NCI-H2171 (cell line): ENCODE measurements around the gene VTI1B.
"Not testable (repeated sequence)": the region's sequence is repeated elsewhere in the genome, so short reads cannot be mapped to it uniquely, and the experiment has no call there.

ENCODE experiments used
- DNase-seq: peaks from one replicate; lab custom pipeline; 2025; lab: John Stamatoyannopoulos, UW

Gene VTI1B, protein sequence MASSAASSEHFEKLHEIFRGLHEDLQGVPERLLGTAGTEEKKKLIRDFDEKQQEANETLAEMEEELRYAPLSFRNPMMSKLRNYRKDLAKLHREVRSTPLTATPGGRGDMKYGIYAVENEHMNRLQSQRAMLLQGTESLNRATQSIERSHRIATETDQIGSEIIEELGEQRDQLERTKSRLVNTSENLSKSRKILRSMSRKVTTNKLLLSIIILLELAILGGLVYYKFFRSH

DNA sequence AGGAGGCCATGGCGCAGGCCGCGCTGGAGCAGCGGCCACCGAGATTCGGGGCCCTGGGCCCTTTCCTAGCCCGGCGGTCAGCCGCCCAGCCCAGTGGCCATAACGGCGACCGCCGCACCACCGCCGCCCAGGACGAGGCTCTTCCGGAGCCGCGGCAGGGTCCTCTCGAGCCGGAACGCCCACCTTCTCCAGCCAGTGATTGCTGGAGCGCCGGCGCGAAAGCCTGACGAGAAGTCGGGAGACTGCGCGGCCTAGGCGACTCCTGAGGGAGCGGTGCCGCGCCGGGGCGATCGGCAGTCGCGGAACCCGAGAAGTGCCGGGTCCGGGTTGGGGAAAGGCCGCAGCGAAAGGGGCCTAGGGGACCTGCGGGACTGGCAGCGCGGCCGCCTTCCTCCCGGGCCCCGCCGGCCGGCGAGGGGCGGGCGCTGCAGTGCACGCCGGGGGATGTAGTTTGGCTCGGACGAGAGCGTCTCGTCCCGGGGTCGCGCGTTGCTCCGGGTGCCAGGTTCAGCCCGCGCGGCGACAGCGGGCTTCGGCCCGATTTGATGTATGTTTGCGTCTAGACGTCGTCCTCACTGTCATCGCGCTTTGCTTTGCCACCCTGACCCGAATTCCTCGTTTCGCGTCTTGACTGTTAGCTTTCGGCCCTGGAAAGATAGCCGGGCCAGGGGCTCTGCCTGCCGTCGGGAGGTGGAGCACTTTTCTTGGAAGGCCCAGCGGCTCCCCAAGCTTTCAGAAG, at the start of gene VTI1B:
VTI1B (minus strand) TSS at position 153 of the 739 bp plus-strand sequence; CDS start at position 10, 143 bp downstream.
- DNase-seq: peak; percentile 84

DNA sequence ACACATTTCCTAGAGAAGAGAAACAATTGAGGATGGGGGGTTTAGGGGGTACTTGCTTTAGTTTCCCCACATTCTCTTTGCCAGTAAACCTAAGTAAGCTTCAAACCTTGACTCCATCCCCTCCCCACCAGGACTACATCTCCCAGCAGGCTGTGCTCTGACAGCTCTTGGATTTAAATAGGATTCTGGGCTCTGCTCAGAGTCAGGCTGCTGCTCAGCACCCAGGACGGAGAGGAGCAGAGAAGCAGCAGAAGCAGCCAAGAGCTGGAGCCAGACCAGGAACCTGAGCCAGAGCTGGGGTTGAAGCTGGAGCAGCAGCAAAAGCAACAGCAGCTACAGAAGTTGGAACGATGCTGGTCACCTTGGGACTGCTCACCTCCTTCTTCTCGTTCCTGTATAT, 47.9 kb upstream of the VTI1B start:
- no peak for DNase-seq

DNA sequence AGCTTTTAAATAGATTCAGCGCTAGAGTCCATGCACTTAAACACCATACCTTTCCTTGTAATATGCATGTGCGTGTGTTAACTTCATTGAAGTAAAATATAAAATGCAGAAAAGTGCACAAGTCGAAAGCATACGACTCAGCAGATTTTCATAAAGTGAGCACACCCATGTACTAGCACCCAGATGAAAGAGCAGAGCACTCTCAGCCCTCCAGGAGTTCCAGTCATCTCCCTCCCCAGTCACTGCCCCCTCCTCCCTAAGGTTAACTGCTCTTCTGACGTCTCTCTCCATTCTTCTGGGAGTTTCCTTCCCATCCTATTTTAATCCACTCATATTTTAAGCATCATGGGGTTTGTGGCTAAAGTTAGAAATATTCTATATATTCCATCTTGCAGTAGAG, 47.4 kb upstream of the VTI1B start:
- no peak for DNase-seq

DNA sequence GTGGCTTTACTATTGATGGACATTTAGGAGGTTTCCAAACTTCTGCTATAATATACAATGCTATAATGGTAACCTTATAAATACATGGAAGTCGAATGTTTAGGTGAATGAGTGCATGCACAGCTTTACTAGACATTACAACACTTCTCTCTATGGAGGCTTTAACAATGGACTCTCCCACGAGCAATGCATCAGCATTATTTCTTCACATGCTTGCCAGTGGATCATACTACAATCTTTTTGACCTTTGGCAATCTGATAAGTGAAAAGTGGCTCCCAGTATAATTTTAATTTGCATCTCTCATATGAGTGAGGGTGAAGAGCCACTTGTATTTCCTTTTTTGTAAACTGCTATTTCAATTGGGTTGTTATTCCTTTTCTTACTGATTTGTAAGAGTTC, 45.4 kb upstream of the VTI1B start:
- no peak for DNase-seq

DNA sequence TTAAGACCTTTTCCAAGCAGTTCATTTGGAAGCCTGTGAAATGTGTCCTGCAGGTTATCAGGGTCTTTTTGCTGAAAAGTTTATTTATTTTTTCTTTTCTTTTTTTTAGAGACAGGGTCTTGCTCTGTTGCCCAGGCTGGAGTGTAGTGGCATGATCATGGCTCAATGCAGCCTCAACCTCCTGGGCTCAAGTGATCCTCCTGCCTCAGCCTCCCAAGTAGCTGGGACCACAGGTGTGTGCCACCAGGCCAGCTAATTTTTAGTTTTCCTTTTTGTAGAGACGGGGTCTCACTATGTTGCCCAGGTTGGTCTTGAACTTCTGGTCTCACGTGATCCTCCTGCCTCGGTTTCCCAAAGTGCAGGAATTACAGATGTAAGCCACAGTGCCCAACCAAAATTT, 45.0 kb upstream of the VTI1B start:
- not testable (repeated sequence) for DNase-seq

DNA sequence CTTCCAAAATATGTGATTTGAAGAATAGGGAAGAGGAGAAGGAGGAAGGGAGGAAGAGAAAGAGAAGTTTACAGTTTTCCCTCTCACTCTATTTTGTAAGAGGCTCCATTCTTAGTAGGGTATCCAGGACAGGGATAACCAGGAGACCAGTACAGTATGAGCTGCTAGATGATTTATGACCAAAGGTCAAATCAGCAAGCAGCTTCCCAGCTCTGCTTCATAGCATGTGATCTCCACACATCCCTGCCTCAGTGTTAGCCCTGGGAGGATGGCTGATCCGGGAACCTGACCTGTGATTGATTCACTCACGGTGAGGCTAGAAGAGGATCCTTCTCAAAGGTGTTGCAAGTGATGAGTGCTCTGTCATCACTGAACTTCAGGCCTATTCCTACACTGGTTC, 43.8 kb upstream of the VTI1B start:
- DNase-seq: no peak

DNA sequence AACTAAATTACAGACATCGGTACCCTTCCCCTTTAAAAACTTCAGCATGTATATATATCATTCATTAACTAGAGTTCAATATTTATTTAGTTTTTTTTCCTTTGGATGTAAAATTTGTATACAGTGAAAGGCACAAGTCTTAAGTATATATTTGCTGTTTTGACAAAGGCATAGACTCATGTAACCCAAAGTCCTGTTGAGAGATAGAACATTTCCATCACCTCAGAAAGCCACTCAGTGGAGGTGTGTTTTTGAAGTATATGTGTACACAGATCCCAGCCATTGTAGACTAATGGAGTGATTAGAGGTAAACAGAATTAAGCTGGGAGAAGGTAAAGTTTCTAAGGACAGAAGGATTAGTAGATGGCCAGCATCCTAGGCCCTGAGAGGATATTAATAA, 42.6 kb upstream of the VTI1B start:
- no peak for DNase-seq

DNA sequence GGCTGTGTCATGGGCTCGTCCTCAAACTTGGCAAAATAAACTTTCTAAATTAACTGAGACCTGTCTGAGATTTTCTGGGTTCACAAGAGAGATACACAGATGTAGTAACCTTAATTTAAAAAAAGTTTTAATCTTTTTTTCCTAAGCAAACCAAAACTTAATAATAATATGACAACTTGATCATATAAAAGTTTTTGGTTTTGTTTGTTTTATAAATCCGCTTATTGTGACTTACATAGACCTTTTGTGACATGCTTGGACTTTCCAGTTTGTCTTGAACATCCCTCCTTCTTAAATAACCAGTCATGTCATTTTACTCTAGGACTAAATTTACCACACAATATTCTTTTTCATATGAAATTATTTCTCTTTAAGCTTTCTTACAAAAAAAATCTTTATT, 35.8 kb upstream of the VTI1B start:
- DNase-seq: no peak

DNA sequence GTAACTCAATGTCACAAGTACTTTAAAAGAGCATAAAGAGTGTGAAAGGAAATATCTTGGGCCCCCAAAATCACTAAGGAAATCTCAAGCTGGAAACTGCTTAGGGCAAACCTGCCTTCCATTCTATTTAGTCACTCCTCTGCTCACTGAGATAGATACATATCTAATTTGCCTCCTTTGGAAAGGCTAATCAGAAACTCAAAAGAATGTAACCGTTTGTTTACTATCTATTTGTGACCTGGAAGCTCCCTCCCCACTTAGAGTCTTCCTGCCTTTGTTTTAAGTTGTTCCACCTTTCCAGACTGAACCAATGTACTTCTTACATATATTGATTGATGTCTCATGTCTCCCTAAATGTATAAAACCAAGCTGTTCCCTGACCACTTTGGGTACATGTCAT, 35.4 kb upstream of the VTI1B start:
- not testable (repeated sequence) for DNase-seq

DNA sequence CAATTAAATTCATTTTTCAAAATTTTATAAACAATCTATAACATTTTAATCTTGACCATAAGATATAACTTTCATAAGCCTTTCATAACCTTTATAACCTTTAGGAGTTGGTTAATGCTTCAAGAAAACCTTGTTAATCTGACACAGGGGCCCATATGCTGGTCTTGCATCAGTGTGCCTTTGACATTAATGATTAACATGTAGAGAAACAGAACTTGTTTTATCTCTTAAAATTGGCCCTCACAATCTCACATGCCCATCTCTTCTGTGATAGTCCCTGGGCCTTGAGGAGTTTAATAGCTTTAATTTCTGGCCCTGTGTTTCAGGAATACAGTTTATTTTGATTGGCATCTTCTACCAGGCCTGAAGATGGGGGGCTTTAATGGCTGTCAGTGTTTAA, 34.9 kb upstream of the VTI1B start:
- DNase-seq: not testable (repeated sequence)

DNA sequence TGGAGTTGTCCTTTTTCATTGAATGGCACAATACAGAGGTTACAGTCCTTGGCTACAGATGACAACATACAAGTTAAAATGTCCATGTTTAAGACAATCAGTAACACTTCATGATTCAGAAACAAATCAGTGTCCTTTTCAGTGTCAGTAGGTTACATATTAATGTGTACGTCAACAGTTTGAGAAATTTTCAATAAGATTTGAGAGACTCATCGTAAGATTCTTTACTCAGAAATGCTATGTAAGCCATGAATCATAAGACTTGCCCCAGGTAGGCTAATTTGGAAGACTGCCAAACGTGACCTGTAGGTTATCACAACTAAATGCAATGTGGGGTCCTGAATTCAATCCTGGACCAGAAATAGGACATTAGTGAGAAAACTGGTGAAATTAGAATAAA, 30.8 kb upstream of the VTI1B start:
- no peak for DNase-seq

DNA sequence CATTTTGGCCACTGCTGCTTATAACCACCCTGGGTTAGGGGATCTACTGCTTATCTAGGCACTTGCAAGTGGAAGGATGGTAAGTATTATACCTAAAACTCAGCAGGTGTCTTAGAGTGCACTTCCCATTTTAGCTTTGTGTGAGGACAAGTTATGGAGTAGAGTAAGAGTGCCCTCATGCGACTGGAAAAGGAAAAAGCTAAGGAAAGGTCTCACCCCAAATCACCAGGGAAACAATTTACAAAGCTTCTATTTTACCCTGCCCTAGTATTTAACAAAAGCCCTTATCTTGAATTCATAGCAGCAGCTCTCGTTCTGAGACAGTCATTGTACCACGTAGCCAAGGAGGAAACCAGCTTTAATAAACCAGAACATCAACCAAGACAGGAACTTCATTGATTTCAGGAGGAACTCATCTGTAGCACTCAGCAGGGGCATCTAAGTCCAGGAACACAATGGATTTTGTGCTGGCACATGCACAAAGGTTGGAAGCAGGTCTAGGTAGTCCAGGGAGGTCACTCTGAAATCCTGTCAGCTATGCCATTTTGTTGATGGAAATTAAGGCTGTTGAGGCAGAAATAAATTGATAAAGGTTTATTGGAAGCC, 30.2 kb upstream of the VTI1B start:
- DNase-seq: peak; percentile 61

DNA sequence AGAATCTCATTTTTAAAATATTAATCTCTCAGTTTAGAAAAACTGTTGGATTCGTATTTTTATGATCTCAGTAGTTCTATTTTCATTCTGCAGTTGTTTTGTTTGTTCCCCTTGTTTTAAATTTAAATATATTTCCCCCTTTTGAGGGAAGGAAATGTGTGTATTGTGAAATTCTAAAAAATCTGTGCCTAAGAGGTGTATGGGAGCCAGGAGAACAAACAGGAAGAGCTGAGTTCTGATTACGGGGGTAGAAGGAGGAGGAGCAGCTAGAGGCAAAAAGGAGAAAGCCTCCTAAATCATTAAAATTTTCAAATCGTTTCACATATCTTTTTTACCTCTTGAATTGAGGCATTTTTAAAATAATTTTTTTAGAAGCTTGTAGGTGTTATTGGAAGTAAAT, 29.6 kb upstream of the VTI1B start:
- DNase-seq: no peak

DNA sequence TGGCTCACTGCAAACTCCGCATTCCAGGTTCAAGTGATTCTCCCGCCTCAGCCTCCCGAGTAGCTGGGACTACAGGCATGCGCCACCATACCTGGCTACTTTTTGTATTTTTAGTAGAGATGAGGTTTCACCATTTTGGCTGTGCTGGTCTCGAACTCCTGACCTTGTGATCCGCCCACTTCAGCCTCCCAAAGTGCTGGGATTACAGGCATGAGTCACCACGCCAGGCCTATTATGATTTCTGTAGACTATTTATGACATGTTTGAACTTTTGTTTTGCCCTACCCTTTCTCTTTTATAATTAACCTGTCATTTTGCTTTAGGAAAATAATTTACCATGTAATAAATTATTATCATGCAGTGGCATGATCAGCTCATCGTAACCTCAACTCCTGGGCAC, 27.1 kb upstream of the VTI1B start, which contains the start of gene RDH12:
RDH12 (plus strand) TSS at position 395 of the 400 bp plus-strand sequence. CDS start 20,757 bp downstream, outside the sequence.
- not testable (repeated sequence) for DNase-seq

DNA sequence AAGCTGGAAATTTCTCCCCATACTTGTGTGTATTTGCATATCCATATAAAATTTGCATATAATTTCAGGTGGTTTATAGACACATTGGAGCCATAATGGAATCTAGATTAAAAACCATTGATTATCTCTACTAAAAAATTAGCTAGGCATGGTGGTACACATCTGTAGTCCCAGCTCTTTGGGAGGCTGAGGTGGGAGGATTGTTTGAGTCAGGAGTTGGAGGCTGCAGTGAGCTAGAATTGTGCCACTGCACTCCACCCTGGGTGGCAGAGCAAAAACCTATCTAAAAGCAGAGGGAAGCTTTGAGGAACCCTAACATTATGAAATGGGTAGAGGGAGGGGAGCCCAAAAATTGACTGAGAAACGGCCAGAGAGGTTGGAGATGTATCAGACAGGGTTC, 23.7 kb upstream of the VTI1B start:
- DNase-seq: no peak

DNA sequence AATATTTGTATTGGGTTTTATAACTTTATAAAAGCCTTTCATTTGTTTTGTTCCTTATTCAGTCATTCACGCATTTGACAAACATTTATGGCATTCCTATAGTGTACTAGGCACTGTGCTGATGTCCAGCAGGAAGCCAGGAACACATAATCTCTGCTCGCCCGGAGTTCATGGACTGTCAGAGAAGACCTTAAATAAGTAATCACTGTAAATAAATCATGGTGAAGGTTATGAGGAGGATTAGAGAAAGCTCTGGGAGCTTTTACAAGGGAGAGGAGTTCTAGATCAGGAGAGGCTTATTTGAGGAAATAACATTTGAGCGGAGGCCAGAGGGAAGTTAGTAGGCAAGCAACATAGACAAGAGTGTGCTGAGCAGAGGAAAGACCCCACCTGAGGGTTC, 22.6 kb upstream of the VTI1B start:
- no peak for DNase-seq

DNA sequence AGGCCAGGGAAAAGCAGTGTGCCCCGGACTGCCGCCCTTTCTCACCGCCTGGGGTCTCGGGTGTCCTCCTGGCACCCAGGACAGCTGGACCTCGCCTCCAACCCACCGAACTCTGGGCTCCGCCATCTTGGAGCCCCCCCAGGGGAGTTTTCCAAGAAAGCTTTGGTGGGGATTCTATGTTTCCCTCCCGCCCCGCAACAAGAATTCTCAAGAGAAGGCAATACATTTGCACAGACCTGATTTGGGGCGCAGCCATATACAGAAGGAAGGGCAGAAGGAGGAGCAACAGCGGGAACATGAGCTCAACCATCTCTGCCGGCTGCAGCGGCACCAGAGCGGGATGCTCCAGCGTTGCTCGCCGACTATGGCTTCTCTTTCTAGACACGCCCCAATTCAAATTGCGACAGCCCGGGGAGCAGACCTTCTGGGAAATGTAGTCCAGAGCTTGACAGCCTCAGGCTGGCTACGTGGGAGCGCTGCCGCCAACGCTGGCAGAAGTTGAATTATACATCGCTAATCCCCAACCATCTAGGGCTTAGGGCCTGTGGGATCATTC, 21.0 kb upstream of the VTI1B start, which contains the start of gene RDH11:
RDH11 (minus strand) TSS at position 371 of the 556 bp plus-strand sequence; CDS start at position 310, 61 bp downstream.
- peak; percentile 93 for DNase-seq

DNA sequence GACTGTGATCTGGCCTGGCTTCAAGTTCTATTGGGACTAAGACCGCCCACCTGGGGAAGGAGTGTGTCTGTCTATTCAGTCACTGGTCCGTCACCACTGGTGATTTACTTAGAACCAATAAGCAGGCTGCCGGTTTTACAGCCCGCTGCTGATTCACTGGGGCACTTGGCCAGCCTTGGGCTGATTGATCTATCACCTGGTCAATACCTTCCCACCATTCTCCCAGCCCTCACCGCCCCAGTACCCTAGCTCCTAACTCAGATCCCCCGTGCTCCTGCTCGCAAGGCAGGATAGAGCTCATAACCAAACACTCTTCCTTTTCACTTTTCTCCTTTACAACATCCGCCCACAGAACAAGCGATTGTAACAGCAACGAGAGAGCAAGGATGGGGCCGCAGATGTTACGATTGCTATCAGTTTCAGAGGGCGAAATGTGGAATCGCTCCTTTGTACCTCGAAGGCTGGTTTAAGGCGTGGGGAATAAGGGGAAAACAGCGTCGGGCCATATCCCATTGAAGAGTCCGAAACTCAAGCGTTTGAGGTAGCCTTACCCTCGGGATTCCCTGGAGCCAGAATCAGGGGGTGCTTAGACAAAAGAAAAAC, 20.5 kb upstream of the VTI1B start:
- DNase-seq: peak; percentile 52

DNA sequence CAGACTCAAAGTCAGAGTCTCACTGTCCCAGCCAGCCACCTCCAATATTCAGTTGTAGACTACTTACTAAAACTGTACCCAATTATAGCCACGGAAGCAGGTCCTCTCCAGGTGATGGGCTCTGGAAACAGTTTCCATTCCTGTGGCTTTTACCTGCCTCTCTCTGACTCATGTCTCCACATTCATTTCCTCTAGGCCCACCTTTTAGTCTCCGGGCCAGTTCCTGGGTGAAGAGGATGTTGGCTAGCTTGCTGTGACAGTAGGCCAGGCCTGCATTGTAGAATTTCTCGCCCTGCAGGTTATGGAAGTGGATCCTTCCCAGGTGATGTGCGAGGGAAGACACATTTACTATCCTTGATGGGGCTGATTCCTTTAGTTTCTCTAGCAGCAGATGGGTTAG, 15.6 kb upstream of the VTI1B start:
- DNase-seq: no peak

DNA sequence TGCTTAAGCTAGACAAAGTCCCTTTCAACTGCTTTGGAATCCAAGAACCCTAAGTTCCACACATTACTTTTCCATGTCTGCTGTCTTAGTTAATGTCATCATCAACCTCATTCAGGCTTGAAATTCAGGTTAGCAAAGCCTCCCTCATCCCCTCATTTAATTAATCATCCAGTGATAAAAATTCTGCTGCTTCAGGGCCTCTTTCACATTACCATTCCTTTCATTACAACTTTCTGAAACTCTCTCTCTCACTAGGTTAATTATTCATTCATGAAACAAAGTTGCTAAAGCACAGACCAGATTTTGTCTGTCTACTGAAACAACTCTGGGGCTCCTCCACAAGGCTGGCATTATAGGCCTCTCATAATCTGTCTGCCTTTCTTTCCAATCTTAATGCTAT, 9.4 kb upstream of the VTI1B start:
- no peak for DNase-seq

DNA sequence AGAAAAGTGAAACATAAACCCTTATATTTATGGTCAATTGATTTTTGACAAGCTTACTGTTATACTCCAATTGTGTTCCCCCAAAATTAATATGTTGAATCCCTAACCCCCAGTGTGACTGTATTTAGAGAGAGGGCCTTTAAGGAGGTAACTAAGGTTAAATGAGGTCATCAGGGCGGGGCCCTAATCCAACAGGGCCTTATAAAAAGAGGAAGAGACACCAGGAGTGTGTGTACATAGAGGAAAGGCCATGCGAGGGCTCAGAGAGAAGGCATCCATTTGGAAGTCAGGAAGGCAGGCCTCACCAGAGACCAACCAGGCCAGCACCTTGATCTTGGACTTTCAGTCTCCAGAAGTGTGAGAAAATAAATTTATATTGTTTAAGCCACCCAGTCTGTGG, 6.5 kb upstream of the VTI1B start:
- DNase-seq: no peak

DNA sequence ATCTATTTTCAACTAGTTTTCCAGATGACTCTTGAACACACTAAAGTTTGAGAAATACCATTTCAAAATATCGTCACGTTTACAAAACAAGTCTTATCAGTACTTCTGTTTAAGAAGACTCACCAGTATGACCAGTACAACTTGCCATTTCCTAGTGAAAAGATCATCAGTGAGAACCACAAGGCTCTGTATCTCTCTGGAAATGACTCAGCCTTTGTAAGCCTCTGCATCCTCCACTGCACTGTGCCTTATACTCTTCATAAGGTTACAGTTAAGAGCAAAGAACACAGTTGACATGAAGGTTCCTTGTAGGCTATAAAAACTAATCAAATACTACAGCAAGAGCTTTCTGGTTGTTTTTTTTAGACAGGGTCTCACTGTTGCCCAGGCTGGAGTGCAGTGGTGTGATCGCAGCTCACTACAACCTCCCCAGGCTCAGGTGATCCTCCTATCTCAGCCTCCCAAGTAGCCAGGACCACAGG, 5.7 kb upstream of the VTI1B start:
- DNase-seq: no peak
